Breast epithelium (tissue), 3 donors: ENCODE results near the gene AK8.
"Not testable (repeated sequence)": the region's sequence is repeated elsewhere in the genome, so short reads cannot be mapped to it uniquely, and the experiment has no call there.

Source experiments
- POLR2AphosphoS5 ChIP-seq, 3 donors: sonication (generic); formaldehyde crosslinking; IDR thresholded peaks; one replicate each; pipeline ENCODE4 v1.6.1; 2017; ENCODE audit warnings: antibody characterized with exemption in 3 of 3
- TF ChIP-seq, protein P1 (sequence below), 3 donors: fragments of 450-650 bp; IDR thresholded peaks; one replicate each; pipeline ENCODE4 v1.5.1; 2016 to 2017; ENCODE audit warnings: antibody characterized with exemption in 3 of 3, mild to moderate bottlenecking in 3 of 3, moderate library complexity in 3 of 3

DNA sequence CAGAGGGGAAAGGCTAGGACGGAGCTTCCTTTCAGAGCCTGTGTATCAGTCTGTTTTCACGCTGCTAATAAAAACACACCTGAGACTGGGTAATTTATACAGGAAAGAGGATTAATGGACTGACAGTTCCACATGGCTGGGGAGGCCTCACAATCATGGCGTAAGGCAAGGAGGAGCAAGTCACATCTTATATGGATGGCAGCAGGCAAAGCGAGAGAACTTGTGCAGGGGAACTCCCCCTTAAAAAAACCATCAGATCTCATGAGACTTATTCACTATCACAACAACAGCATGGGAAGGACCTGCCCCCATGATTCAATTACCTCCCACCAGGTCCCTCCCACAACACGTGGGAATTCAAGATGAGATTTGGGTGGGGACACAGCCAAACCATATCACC is 106.3 kb downstream of the AK8 start:
- not testable (repeated sequence) for TF ChIP-seq POLR2AphosphoS5 (IDR thresholded peaks at IDR 0.05)
- TF ChIP-seq, protein P1, sequence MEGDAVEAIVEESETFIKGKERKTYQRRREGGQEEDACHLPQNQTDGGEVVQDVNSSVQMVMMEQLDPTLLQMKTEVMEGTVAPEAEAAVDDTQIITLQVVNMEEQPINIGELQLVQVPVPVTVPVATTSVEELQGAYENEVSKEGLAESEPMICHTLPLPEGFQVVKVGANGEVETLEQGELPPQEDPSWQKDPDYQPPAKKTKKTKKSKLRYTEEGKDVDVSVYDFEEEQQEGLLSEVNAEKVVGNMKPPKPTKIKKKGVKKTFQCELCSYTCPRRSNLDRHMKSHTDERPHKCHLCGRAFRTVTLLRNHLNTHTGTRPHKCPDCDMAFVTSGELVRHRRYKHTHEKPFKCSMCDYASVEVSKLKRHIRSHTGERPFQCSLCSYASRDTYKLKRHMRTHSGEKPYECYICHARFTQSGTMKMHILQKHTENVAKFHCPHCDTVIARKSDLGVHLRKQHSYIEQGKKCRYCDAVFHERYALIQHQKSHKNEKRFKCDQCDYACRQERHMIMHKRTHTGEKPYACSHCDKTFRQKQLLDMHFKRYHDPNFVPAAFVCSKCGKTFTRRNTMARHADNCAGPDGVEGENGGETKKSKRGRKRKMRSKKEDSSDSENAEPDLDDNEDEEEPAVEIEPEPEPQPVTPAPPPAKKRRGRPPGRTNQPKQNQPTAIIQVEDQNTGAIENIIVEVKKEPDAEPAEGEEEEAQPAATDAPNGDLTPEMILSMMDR (IDR thresholded peaks at IDR 0.05) = not testable (repeated sequence)
